Ovary (tissue), 9 donors: ENCODE data around the gene RBM44. TPM values are rescaled to one million over a fixed set of nuclear protein-coding genes. Genes with fewer than 3 reads are reported as not detected.
A peak's percentile ranks its signal among the peaks of the same experiment; 100 is the strongest.

Source experiments
- DNase-seq, 5 donors: peaks; one replicate each; pipeline ENCODE4 v3.0.0-alpha.2; 2019 to 2020
- H3K27ac ChIP-seq, 2 donors: fragments of 200-600 bp; one replicate each; pipeline versions ENCODE4 v1.5.1 to v1.8.0; 2019 to 2022
- H3K27me3 ChIP-seq: fragments of 200-600 bp; one replicate; pipeline ENCODE4 v1.8.0; 2022
- H3K36me3 ChIP-seq: fragments of 200-600 bp; sonication (generic); one replicate; pipeline ENCODE4 v1.5.1; 2019
- H3K4me1 ChIP-seq: one replicate; pipeline ENCODE4 v1.8.1; 2013; ENCODE audit warnings: mild to moderate bottlenecking, moderate library complexity; ENCODE audit not compliant: insufficient read depth
- H3K4me3 ChIP-seq: fragments of 200-600 bp; sonication (generic); one replicate; pipeline ENCODE4 v1.5.1; 2017
- H3K9me3 ChIP-seq, 2 donors: fragments of 200-600 bp in 1 of 2; sonication (generic) in 1 of 2; one replicate each; pipeline versions ENCODE4 v1.5.1 to v1.8.1; 2013 to 2019; ENCODE audit warnings: mild to moderate bottlenecking in 1 of 2, moderate library complexity in 1 of 2
- CTCF ChIP-seq, 3 donors: fragments of 450-650 bp in 2 of 3; fragments of 200-600 bp in 1 of 3; IDR thresholded peaks; one replicate each; pipeline versions ENCODE4 v1.5.1 to v1.8.0; 2016 to 2022; ENCODE audit warnings: antibody characterized with exemption in 3 of 3, mild to moderate bottlenecking in 1 of 3
- EP300 ChIP-seq: sonication (generic); formaldehyde crosslinking; IDR thresholded peaks from one replicate; pipeline ENCODE4 v1.6.1; 2017; ENCODE audit warnings: antibody characterized with exemption
- POLR2A ChIP-seq: fragments of 450-650 bp; IDR thresholded peaks from one replicate; pipeline ENCODE4 v1.6.1; 2017; ENCODE audit warnings: antibody characterized with exemption, mild to moderate bottlenecking, moderate library complexity
- WGBS, 3 donors: extraction: QIAGEN DNeasy Blood & Tissue Kit in 1 of 3; methylation state at CpG; one replicate each; pipeline versions ENCODE4 v1.1.5 to v1.1.7; 2013 to 2017; 5-methylcytosine and 5-hydroxymethylcytosine counted together
- intact Hi-C, 4 donors: fragments of 100-400 bp; cut with DNase I; formaldehyde crosslinking; loops; one replicate each; pipeline versions ENCODE4 v1.11.0 to v1.15.1; 2022 to 2023
- polyA plus RNA-seq, 2 donors: library from polyadenylated mRNA; stranded (reverse); fragments of 200-250 nt in 1 of 2; fragments of 350-450 nt in 1 of 2; fragmentation: Illumina TruSeq in 1 of 2; extraction: RNeasy Lipid Tissue Mini Kit (QIAGEN cat#74804) in 1 of 2; gene quantifications; one replicate each; pipeline ENCODE4 v1.2.3, GENCODE V29; 2013 to 2014
- total RNA-seq, 7 donors: library from RNA; depleted of rRNA in 2 of 7; stranded (reverse); fragments of >200 nt in 2 of 7; fragmentation: NEBNext Ultra II Directional in 3 of 7; extraction: Animal tissue kit (Norgen Biotek cat#: 25700) in 3 of 7; gene quantifications; one replicate each; pipeline versions ENCODE4 v1.1.0 to v1.2.4, GENCODE V29; 2016 to 2023
- donor health status: DM: no; HTN: no; CAD: no; lungs with moderate emphysema.
- donor health status: DM: no; HTN: no; CAD: no.
- donor health status: Bipolar disorder and iron deficiency.
- donor health status: DM: yes; HTN: yes; CAD: no.
- donor health status: DM: no; HTN: no; CAD: no.
- donor health status: DM: yes; HTN: yes; CAD: no.

Gene RBM44
- total and polyA plus RNA-seq, 9 donors, result 0.13 to 0.83 (median 0.33) TPM

GRCh38 chr2:237882510-237883481, 84.2 kb downstream of the RBM44 start:
- no peaks in the 10 kb centered on the region for H3K36me3 ChIP-seq
- TF ChIP-seq POLR2A, result no peak
- no peak for TF ChIP-seq CTCF (IDR thresholded peaks at IDR 0.05)
- no peak for TF ChIP-seq EP300
- no peak overlapping the region for H3K27ac ChIP-seq
- peaks cover 18% of the 10 kb centered on the region for H3K4me1 ChIP-seq
- no peaks in the 10 kb centered on the region for H3K9me3 ChIP-seq
- 84 to 92% (median 88%) methylated on average over 20 of the region's 20 CpGs for WGBS, 3 donors
- H3K4me3 ChIP-seq, result no peak overlapping the region
- H3K27me3 ChIP-seq, result no peaks in the 10 kb centered on the region
- peak in 2 of 5 donors; percentile 35 to 52 for DNase-seq
- intact Hi-C loops, result no loop called here

GRCh38 chr2:237883951-237884446, 85.4 kb downstream of the RBM44 start:
- no peaks in the 10 kb centered on the region for H3K36me3 ChIP-seq
- intact Hi-C loops, result no loop called here
- TF ChIP-seq POLR2A, result no peak
- TF ChIP-seq EP300, result no peak
- no peak for TF ChIP-seq CTCF (IDR thresholded peaks at IDR 0.05)
- H3K9me3 ChIP-seq, result no peaks in the 10 kb centered on the region
- no peak overlapping the region for H3K4me3 ChIP-seq
- peak overlapping the region; percentile 90 to 95 for H3K27ac ChIP-seq
- peaks cover 18% of the 10 kb centered on the region for H3K4me1 ChIP-seq
- no peaks in the 10 kb centered on the region for H3K27me3 ChIP-seq
- 86 to 92% (median 87%) methylated on average over 10 of the region's 10 CpGs for WGBS, 3 donors
- DNase-seq, result peak in 1 of 5 donors; percentile 35

- Histone ChIP-seq H3K4me3 (no peak overlapping the region), H3K27ac (peak overlapping the region; percentile 90 to 95), H3K9me3 (no peaks in the 10 kb centered on the region), H3K36me3 (no peaks in the 10 kb centered on the region), H3K4me1 (peaks cover 18% of the 10 kb centered on the region), H3K27me3 (no peaks in the 10 kb centered on the region)
- WGBS, 3 donors, result 44 to 58% (median 53%) methylated on average over 13 of the region's 13 CpGs
- peak in 1 of 5 donors; percentile 54 for DNase-seq
- TF ChIP-seq POLR2A, result no peak
- TF ChIP-seq CTCF (IDR thresholded peaks at IDR 0.05), result no peak
- no peak for TF ChIP-seq EP300
- intact Hi-C loops, result no loop called here
Observed at GRCh38 chr2:237884681-237885080, 86.1 kb downstream of the RBM44 start.

- peaks cover 18% of the 10 kb centered on the region for H3K4me1 ChIP-seq
- H3K27ac ChIP-seq, result peak overlapping the region; percentile 90 to 95
- H3K9me3 ChIP-seq, result no peaks in the 10 kb centered on the region
- intact Hi-C loops, result no loop called here
- no peak overlapping the region for H3K4me3 ChIP-seq
- 42 to 53% (median 50%) methylated on average over 19 to 27 of the region's 27 CpGs for WGBS, 3 donors
- TF ChIP-seq POLR2A, result no peak
- no peak for TF ChIP-seq CTCF (IDR thresholded peaks at IDR 0.05)
- no peak for TF ChIP-seq EP300
- H3K36me3 ChIP-seq, result no peaks in the 10 kb centered on the region
- H3K27me3 ChIP-seq, result no peaks in the 10 kb centered on the region
- peak; percentile 58 to 74 (median 61) for DNase-seq
Observed at GRCh38 chr2:237885111-237885930, 86.7 kb downstream of the RBM44 start.
